ENCODE data around the gene LRRC4.

LRRC4 gene

DNA sequence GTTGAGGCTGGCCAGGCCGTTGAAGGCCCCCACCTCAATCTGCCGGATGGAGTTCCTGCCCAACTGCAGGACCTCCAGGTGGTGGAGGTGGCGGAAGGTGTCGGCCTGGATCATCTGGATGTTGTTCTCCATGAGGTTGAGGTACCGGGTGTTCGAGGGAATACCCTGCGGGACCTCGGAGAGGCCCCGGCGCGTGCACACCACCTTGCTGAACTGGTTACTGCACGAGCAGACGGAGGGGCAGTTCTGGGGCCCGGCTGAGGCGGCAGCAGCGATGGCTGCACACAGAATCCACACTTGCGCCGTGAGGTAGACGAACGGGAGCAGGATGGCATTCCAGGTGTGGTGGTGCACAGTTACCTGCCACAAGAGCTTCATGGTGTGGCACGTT is 979 bp downstream of the LRRC4 start:
- DNase-seq = no peak

DNA sequence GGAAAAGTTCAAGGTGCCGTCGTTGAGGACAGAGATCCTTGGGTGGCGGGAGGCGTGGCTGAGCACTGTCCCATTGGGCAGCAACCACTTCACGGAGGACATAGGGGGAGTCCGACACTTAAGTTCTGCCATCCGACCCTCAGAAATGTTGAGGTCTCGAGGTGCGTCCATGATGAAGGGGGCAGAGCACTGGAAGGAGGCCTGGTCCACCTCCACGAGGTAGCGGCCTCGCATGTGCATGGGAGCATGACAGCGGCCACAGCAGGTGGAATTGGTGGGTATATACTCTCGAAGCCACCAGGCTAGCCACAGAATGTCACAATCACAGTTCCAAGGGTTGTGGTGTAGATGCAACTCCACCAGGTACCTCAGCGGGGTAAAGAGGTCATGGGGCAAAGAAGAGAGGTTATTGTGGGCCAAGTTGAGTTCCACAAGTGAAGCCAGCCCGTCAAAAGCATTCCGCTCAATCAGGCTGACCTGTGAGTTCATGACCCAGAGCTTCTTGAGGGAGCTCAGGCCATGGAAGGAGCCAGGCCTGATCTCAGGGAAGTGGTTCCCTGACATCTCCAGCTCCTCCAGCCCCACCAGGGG is 1.7 kb downstream of the LRRC4 start:
- no peak for DNase-seq

DNA sequence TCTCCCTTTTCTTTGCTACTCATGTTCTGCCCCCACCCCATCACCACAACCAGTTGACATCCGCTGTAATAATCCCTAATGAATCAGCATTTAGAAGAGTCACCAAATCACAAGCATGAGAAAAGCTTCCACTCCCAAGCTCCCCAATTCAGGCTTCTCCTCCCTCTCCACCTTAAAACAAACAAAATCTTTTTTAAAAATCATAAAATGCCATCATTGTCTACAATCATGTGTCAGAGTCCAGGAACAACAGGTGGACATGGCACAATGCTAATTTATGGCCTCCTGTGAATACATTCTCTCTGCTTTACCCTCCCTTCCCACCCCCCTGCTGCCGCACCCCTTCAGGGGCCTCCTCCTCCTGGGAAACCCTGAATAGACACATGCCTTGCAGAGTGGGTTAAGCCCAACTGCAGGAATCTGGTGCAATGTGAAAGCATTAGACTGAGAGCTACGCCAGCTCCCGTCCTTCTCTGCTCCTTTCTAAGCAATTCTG is 3.7 kb downstream of the LRRC4 start:
- no peak for DNase-seq

DNA sequence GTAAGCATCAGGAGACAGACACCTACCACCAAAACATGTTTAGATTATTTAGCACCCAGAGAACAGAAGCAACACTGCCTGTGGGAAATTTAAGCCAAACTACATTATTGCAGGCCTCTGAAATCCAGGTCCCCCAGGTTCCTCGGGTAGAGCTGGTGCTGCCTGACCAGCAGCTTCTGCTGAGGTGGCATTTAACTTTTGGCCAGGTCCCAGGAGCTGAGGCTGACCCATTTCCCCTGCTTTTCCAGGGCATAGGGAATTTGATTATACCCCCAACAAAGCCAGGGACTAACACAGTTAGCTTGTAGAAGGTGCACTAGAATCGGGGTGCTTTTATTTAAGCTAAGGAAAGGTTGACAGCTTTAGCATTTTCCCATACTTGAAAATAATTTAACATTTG is 4.7 kb downstream of the LRRC4 start:
- DNase-seq = no peak

DNA sequence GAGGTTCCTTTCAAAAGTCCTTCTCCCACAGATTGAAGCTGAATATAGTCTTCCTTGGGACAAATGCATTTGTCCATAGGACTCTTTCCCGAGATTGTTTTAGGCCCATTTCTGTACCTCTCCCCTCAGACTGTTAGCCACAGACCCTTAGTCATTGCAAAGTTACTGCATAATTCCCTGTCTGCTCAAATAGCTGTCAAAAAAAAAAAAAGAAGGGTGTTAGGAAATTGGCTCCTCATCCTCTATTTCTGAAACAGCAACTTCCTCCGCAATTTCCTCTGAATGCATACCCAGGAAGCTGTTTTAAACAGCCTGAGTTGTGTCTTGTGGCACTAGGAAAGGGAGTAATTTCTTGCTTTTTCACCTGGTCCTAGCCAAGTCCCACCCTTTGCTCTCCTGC is 5.4 kb downstream of the LRRC4 start:
- DNase-seq = no peak

DNA sequence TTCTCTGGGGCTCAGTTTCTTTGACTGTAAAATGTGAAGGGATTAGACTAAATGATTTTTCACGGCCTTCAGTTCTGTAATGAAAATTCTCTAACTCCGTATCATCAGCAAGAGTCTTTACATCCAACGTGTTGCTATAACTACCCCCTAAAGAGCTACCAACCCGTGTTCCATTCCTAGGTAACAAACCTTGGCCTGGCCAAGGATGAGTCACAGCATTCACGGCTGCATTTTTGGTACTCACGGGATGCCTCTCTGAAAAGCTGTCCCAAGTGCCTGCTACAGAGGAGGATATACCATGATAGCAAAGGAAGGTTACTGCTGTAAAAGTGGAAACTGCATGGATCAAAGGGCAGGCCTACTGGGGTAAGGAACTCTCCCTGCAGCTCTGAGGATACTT is 5.9 kb downstream of the LRRC4 start:
- DNase-seq = no peak

DNA sequence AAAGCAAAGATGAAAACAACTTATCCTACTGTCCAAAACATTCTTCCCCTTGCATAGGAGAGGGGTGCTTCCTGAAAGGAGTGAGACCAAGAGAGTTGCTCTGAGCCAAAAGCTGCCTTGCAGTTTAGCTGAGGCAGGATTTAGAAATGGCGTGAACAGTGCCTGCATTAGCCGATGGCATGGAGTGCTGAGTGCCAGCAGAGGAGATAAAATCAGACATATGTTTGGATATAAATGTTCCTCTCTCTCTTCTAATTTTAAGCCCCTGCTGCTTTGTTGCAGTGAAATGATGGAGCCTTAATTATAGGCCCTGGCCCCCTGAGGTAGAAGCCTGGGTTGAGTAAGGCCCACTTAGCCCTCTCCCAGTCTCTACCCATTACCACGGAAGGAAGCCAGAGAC is 7.1 kb downstream of the LRRC4 start:
- no peak for DNase-seq

DNA sequence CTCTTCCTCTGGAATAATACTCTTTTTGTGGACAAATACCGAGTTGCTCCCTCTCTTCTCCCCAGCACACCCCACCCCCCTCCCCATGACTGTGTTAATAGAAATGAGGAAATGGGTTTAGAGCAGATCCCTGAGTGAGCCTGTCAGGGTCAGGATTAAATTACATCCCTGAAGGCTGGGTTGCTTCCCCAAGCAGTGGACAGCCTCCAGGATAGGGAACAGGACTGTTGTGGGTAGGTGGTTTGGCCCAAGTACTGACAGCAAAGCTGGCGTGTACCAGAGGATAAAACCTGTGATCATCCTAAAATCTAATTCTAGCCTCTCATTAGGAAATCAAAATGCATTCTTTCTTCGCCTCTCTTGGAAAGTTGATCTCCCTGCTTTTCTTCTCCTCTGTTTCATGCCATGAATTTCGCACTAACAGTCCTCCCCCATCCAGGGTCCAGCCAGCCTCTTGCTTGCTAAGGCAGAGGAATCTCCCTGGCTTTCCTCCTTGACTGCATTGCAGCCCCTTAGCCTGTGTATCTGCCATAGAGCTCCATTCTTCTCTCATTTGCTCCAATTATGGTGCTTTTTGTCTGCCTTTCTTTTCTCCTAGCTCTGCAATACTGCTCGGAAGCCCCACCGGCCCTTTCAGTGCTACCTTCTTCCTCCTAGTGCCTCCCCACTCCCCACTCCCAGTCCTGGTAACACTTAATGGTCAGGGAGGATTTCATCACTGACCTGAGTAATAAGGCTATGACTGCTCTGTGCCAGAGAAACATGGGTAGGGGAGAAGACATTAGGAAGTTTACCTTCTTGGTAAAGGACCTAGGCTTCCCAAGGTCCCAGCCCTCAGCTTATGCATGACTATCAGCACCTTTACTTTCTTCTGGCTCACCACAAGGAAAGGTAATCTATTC is 8.4 kb downstream of the LRRC4 start:
- DNase-seq = no peak

DNA sequence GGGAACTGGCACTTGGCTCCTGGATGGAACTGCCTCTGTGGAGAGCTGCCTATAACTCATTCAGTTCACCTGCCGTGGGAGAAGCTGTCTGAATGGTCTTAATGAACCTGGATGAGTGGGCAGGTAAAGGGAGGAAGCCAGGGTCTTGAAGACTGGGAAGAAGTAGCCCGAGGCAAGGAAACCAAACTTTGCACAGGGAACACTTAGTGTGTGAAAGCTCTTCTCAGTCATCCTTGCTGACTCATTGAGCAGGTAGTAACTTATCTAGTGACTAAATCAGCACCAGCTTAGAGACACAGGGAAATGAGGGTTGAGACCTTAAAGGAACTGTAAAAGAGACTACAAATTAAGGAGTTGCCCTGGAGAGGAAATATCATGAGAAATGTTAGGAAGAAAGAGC is 9.9 kb downstream of the LRRC4 start:
- no peak for DNase-seq

DNA sequence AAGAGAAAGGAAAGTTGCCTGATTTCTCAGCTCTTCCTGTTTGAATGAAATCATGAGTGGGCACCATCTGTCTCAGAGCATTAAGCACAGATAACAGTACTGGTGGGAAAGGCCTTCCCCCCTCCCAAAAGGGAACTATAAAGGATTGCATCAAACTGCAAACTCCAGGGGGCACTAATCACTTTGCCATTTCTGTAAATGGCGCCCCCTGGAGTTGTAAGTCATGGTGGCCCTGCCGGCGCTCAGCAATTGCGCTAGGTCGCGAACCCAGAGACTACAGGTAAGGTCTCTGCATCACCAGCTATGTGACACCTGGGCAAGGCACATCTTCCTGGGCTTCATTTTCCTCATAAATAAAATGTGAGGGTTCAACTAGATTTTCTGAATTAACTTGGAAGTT is 11.1 kb downstream of the LRRC4 start:
- DNase-seq = no peak

DNA sequence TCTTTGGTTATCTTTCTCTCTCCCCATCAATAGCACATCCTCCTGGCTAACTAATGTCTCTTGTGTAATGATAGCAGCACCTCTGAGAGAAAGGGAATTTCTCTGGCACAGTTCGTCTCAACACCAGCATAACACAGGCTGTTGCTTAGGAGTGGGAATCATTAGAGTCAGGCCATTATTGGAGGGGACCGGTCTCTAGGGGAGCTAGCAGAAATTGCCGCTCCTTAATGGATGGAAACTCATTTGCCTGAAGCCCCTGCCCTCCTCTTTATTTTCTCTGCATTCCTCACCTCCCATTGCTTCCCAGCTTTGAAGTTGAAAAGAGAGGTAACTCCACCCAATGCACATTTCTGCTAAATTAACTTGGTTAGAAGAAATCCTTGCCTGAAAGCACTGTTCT is 11.9 kb downstream of the LRRC4 start:
- DNase-seq = no peak

DNA sequence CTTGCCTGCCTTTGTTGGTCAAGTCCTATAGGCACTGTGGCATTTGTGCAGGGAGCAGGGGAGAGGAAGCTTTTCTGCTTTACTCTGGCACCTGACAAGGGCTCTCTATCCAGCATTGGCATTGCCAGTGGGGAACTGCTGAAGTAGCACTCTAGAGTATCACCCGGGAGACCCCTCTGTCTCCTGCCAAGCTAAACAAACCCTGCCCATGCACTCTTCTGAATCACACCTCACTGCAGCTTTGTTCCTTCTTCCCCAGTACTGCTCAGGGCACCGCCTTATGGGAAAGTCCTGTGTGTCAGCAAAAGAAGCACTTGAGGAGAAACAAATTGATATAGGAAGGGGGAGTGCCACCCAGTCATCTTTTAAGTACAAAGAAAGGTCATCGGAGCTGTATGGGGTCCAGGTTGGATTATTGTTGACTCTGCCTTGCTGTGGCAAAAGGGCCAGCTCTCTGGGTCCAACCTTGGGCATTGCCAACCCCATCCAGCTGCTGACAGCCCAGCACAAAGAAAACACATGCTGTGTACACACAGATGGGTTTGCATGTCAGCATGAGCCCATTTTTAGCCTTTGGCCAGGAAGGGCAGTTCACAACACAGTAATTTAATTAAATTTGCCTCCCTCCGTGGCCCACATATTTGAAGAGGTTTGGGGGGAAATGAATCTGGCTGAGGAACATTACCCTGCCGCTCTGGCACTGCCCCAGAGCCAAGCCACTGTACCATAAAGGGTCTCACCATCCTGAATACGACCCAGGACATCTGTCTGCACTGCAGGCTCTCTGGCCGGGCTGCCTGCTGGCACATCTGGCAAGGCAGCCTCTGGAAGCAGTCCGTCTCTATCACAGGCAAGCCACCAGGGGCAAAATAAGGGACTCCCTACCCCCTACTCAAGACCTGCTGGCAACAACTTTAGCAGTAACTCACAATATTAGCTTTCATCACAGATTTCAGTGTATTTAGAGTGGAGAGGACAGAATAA is 13.1 kb downstream of the LRRC4 start:
- DNase-seq = no peak

DNA sequence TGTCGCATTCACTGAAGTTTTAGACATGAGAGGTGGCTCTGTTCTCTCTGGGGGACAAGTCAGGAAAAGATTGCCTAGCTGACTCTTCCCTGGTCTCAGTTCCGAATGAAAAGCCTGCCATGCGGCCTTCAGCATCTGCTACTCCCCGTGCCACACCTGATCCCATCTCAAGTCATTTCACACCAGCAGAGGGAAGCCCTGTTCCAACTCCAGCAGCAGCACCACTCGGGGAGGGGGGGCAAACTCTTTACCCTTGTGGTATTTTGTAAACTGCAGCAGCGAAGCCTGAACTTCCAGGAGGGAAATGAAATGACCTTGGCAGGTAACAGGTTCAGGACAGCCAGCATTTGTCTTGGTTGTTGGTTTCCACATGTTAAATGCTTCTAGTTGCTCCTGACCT is 13.8 kb downstream of the LRRC4 start:
- no peak for DNase-seq

DNA sequence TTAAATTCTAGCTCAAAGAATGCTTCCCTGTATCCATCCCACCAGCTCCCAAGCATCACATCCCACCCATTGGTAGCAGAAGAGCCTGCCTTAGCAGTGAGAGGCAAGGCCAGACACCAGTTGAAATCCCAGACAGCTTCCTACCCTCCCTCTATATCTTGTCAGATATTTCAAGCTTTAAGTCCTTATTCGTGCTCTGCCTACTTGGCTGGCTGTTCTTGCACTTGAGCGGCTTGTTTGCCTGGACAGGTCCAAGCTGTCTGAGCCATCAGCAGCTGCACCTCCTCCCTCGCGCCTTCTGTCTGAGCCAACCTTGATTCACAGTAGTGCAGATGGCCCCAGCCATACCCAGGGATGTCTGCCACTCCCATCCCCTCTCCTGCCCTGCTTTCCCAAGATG is 16.4 kb downstream of the LRRC4 start:
- no peak for DNase-seq

DNA sequence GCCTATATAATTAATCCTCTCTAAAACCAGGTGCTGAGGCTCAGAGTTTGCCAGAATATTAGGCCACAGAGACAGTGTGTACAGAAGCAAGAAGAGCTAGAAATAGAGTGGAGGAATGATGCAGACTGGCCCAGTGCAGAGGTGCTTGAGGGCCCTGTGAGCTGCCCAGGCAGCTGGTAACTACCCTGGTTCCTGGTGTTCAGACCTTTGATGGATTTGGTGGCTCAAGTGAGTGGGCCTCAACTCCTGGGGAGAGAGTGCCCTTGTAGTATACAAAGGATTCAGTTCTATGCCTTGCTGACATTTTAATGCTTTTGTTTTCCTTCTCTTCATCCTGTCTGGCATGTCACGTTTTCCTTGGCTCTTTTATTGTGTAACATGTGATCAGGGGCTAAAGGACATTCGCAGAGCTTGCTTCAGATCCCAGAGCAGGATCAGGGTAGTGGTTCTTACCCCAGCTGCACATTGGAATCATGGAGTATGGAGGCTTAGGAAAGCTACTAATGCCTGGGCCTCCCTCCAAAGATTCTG is 20.0 kb downstream of the LRRC4 start:
- no peak for DNase-seq

DNA sequence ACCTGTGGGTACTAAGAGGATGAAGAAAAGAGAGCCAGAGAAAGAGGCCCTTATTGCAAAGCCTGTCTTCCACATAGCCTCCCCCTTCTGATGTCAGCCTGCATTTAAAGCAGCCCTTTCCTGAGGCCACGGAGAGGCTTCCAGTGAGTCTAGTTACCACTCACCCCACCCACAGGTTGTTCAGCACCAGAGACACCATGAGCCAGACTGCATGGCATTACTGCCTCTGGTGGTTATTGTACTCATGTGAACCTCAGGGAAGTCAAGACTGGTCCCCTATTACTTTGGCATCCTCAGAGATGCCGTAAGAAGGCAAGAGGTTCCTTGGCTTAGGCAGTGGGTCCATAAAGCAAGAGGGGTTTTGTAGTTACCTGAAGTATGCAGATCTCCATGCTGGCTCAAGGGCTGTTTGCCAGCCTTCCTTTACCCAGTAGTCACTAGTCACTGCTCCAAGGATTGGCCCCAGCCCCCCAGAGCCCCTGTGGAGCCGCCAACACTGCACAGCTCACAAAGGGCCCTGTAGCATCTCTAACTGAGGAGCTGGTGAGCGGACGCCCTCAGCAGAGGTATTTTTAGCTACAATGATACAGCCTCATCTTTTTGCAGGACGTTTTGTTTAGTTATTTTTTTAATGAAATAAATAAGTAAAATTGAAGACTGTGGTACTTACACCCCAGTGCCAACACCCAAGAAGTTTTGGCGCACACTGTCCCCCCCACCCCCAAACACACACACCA is 20.7 kb downstream of the LRRC4 start:
- no peak for DNase-seq

DNA sequence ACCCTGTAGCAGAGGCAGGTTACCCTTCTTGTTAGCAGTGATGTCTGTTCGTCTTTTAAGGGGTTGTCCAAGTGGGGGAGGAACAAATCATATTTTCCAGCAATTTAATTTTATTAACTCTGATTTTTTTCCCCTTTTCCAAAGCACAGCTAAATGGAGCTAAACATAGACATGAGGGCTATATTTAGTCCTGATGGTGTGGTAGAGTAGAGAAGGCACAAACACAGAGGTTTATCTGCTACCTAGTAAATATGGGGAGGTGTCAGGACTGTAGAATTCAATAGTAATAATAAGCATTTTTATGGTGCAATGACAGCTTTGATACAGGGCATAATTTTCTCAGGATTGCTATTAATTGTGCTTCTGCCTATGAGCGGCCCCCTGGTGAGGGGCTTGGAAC is 22.5 kb downstream of the LRRC4 start:
- no peak for DNase-seq

DNA sequence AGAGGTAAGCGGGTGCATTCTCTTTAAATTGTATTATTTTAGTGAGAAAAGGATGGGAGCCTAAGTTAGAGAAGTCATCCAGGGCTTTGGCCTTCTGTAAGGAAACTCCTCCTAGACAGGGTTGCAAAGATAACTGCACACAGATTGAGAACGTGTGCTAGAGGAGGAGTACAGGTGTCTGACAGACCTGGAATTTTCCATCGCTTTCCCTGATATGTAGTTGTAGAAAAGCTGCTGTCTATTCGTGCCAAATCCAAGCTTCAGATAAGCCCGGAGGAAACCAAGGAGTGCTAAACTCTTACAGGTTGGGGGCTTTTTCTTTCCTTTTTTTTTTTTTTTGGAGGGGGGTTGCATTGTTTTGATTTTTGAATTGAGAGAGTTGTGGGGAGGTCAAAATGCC is 23.1 kb downstream of the LRRC4 start:
- no peak for DNase-seq

DNA sequence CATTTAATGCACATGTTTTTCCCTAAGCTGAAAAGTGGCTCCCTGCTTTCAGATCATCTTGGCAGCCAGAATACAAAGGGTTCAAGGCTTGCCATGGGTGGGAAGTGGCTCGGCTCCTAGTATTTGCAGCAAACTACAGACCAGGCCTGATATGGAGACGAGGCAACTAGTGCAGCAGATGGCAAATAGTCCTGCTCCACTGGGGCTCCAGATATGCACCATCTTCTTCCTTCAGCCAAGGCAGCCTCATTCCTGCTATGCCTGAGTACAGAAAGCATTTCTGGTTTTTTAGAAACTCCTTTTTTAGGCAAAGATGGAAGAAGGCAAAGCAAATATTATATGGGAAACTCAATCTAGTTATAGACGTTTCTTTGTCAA is 23.9 kb downstream of the LRRC4 start:
- DNase-seq = no peak

DNA sequence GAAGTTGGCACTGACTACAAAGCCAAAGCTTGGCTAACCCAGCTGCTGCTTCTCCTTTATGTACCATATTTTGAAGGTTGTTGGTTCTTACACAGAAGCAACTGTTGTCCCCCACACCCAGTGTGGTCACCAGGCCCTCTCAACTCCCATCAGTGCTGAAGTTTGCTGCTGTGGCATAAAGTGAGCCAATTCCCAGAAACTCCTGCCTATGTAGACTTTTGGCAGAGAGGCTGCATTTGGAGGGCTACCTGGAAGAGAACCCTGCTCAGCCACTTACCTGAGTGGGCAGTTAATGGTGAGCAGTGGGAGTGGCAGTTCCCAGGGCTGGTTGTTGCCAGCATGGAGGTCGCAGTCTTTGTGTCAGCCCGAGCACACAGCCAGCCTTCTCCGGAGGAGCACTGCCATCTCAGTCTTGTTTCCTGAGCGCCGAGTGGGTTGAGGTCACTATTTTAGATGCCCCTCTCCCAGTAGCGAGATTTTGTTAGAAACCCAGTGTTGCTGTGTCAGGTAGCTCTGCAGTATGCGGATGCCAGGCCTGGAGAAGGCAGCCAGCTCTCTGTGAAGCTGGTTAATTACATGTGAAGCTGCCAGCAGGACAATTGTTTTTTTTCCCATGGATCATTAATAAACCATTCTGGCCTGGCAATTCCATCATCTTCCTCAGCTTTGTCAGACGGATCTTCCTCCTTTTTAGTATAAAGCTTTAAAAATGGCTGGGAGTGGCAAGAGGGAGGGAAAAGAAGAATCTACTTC is 24.5 kb downstream of the LRRC4 start:
- DNase-seq = no peak

DNA sequence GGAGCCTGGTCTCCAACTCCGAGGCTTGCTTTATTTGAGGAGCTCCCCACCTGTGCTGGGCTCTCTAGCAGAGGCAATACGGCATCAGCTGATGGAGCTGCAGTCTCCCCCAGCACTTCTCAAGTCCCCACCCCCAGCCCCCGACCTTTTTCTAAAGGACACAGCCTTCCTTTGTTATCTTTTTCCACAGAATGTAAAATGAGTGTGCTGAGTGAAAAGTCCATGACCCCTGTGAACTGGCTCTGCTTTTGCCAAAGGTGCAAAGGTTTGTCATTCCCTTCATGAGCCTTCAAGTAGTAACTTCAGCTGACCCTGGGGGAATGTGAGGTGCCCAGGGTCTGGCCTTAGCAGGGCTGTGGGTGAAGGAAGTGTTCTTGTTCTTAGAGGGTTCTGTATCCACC is 25.5 kb downstream of the LRRC4 start:
- DNase-seq = no peak

DNA sequence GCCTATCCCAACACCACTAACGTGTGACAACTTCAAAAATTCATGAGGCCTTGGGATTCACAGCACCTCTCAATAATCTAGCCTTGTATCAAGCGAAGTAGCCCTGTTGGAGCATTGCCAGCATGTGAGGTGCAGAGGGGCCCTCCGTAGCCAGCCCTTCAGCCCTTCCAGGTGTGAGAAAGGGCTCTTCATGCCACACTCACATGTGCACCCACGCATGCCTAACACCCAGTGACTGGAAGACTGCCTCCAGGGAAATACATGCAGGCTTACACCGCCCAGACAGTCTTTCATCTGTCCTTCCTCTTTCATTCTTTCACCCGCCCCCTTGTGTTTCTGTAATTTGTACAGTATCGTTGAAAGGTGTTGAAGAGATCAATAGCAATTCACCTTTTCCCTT is 26.1 kb downstream of the LRRC4 start:
- DNase-seq = no peak

All from 8988T (cell line).